Prostate gland (tissue), 2 donors: ENCODE data around the gene FGG.

Source experiments
- CTCF ChIP-seq, 4 experiments: fragments of 200-600 bp in 2 of 4; fragments of 450-650 bp in 2 of 4; sonication (generic) in 2 of 4; IDR thresholded peaks; 1 replicate in 3 of 4; 2 replicates in 1 of 4; pipeline ENCODE4 v1.5.1; 2016 to 2019; ENCODE audit warnings: antibody characterized with exemption in 4 of 4, mild to moderate bottlenecking in 2 of 4, moderate library complexity in 2 of 4
- POLR2A ChIP-seq: fragments of 450-650 bp; IDR thresholded peaks from one replicate; pipeline ENCODE4 v1.6.1; 2016; ENCODE audit warnings: antibody characterized with exemption, mild to moderate bottlenecking

GRCh38 chr4:154616287-154616686 is 3.8 kb upstream of the FGG start:
- TF ChIP-seq CTCF (IDR thresholded peaks at IDR 0.05) (no peak), POLR2A (no peak)
